Liver (tissue), 9 donors: ENCODE results near the gene RAB31. TPM values are rescaled to one million over a fixed set of nuclear protein-coding genes. Genes with fewer than 3 reads are reported as not detected.

ENCODE experiments used
- DNase-seq: peaks from one replicate; pipeline ENCODE4 v3.0.0-alpha.2; 2017; ENCODE audit warnings: low spot score
- H3K27ac ChIP-seq, 2 donors: one replicate each; pipeline ENCODE4 v1.7.0; 2013; ENCODE audit warnings: inconsistent platforms in 2 of 2, low read length in 2 of 2, control low read depth in 1 of 2, low read depth in 1 of 2, mild to moderate bottlenecking in 1 of 2
- H3K27me3 ChIP-seq, 4 donors: one replicate each; pipeline versions ENCODE4 v1.6.1 to v1.7.0; 2013; ENCODE audit warnings: low read length in 3 of 4, inconsistent platforms in 1 of 4, mild to moderate bottlenecking in 1 of 4, moderate library complexity in 1 of 4; ENCODE audit not compliant: control insufficient read depth in 4 of 4, insufficient read depth in 4 of 4
- H3K36me3 ChIP-seq, 4 donors: one replicate each; pipeline versions ENCODE4 v1.6.1 to v1.7.0; 2013; ENCODE audit warnings: low read length in 3 of 4, mild to moderate bottlenecking in 3 of 4, low read depth in 1 of 4, moderate library complexity in 1 of 4; ENCODE audit not compliant: control insufficient read depth in 4 of 4, insufficient read depth in 3 of 4
- H3K4me1 ChIP-seq, 4 donors: one replicate each; pipeline versions ENCODE4 v1.6.1 to v1.7.0; 2013; ENCODE audit warnings: low read length in 3 of 4, mild to moderate bottlenecking in 3 of 4, moderate library complexity in 1 of 4; ENCODE audit not compliant: control insufficient read depth in 4 of 4, insufficient read depth in 4 of 4
- H3K4me3 ChIP-seq, 3 donors: one replicate each; pipeline versions ENCODE4 v1.6.1 to v1.7.0; 2013; ENCODE audit warnings: low read length in 3 of 3, control low read depth in 1 of 3, low read depth in 1 of 3, mild to moderate bottlenecking in 1 of 3
- H3K9ac ChIP-seq, 2 donors: one replicate each; pipeline ENCODE4 v1.7.0; 2013; ENCODE audit warnings: low read length in 2 of 2, mild to moderate bottlenecking in 2 of 2, moderate library complexity in 2 of 2, control low read depth in 1 of 2, low read depth in 1 of 2
- H3K9me3 ChIP-seq, 4 donors: one replicate each; pipeline versions ENCODE4 v1.6.1 to v1.7.0; 2013; ENCODE audit warnings: low read length in 3 of 4; ENCODE audit not compliant: control insufficient read depth in 4 of 4
- CTCF ChIP-seq: fragments of 150-350 bp; IDR thresholded peaks from 2 replicates; pipeline ENCODE4 v1.5.1; 2017; ENCODE audit warnings: improper control_type of control experiment, low read depth, low read length; ENCODE audit not compliant: missing input control
- EGR1 ChIP-seq, 2 donors: IDR thresholded peaks; 2 replicates each; pipeline ENCODE4 v1.6.1; 2016 to 2018; ENCODE audit warnings: antibody characterized with exemption in 2 of 2, low read depth in 2 of 2
- FOXA1 ChIP-seq: IDR thresholded peaks from 2 replicates; pipeline ENCODE4 v1.6.1; 2016; ENCODE audit warnings: antibody characterized with exemption
- FOXA2 ChIP-seq: IDR thresholded peaks from 2 replicates; pipeline ENCODE4 v1.6.1; 2016; ENCODE audit warnings: antibody characterized with exemption
- GABPA ChIP-seq, 2 donors: IDR thresholded peaks in 1 of 2; conservative IDR thresholded peaks in 1 of 2; 2 replicates each; pipeline ENCODE4 v1.6.1; 2016; ENCODE audit warnings: antibody characterized with exemption in 2 of 2, mild to moderate bottlenecking in 1 of 2, moderate library complexity in 1 of 2
- HNF4A ChIP-seq, 2 donors: conservative IDR thresholded peaks; 2 replicates each; pipeline ENCODE4 v1.6.1; 2016; ENCODE audit warnings: antibody characterized with exemption in 2 of 2, mild to moderate bottlenecking in 2 of 2
- HNF4G ChIP-seq: IDR thresholded peaks from 2 replicates; pipeline ENCODE4 v1.6.1; 2016; ENCODE audit warnings: antibody characterized with exemption
- JUND ChIP-seq, 2 donors: IDR thresholded peaks; 2 replicates each; pipeline ENCODE4 v1.6.1; 2016; ENCODE audit warnings: antibody characterized with exemption in 2 of 2
- MAX ChIP-seq: IDR thresholded peaks from 2 replicates; pipeline ENCODE4 v1.6.1; 2016; ENCODE audit warnings: antibody characterized with exemption
- NR2F2 ChIP-seq: IDR thresholded peaks from 2 replicates; pipeline ENCODE4 v1.6.1; 2016; ENCODE audit warnings: antibody characterized with exemption
- RAD21 ChIP-seq, 2 donors: IDR thresholded peaks; 2 replicates each; pipeline ENCODE4 v1.6.1; 2016; ENCODE audit warnings: antibody characterized with exemption in 2 of 2, mild to moderate bottlenecking in 2 of 2
- REST ChIP-seq: IDR thresholded peaks from 2 replicates; pipeline ENCODE4 v1.6.1; 2016; ENCODE audit warnings: antibody characterized with exemption, mild to moderate bottlenecking
- RXRA ChIP-seq, 2 donors: IDR thresholded peaks; 2 replicates each; pipeline ENCODE4 v1.6.1; 2017 to 2018; ENCODE audit warnings: antibody characterized with exemption in 2 of 2, mild to moderate bottlenecking in 1 of 2
- SP1 ChIP-seq: IDR thresholded peaks from 2 replicates; pipeline ENCODE4 v1.6.1; 2018; ENCODE audit warnings: antibody characterized with exemption, mild to moderate bottlenecking
- TAF1 ChIP-seq: conservative IDR thresholded peaks from 2 replicates; pipeline ENCODE4 v1.6.1; 2016; ENCODE audit warnings: antibody characterized with exemption, mild to moderate bottlenecking
- YY1 ChIP-seq: IDR thresholded peaks from 2 replicates; pipeline ENCODE4 v1.6.1; 2016; ENCODE audit warnings: antibody characterized with exemption, mild to moderate bottlenecking
- ZBTB33 ChIP-seq: IDR thresholded peaks from 2 replicates; pipeline ENCODE4 v1.6.1; 2016; ENCODE audit warnings: antibody characterized with exemption
- WGBS: extraction: QIAGEN DNeasy Blood & Tissue Kit; methylation state at CpG from one replicate; pipeline ENCODE4 v1.1.7; 2013; 5-methylcytosine and 5-hydroxymethylcytosine counted together
- polyA plus RNA-seq, 2 donors: library from polyadenylated mRNA; stranded (reverse) in 1 of 2; unstranded in 1 of 2; fragments of 200-250 nt in 1 of 2; fragments of >200 nt in 1 of 2; fragmentation: Nextera tagmentation in 1 of 2; extraction: Ambion mirVana in 1 of 2; gene quantifications; one replicate each; pipeline versions ENCODE4 v1.2.1 to v1.2.3, GENCODE V29; 2013 to 2015
- total RNA-seq, 2 donors: library from RNA; depleted of rRNA; stranded (reverse); fragments of >200 nt; gene quantifications; one replicate each; pipeline ENCODE4 v1.2.3, GENCODE V29; 2014
- TF ChIP-seq, protein P1 (sequence below): IDR thresholded peaks from 2 replicates; pipeline ENCODE4 v1.6.1; 2016; ENCODE audit warnings: antibody characterized with exemption
- donor health status: healthy.
- donor health status: healthy.
- donor health status: healthy.
- donor health status: healthy.
- donor health status: healthy.

RAB31 gene
- total and polyA plus RNA-seq, 4 donors = 3.6 to 12.8 (median 9.7) TPM

- Histone ChIP-seq H3K4me3 (no peak overlapping the region), H3K4me1 (peaks cover 0 to 3% (median 0%) of the 10 kb centered on the region in 4 donors), H3K9ac (no peak overlapping the region), H3K27ac (peak overlapping the region in 1 of 2 donors; percentile 53), H3K36me3 (no peaks in the 10 kb centered on the region), H3K9me3 (no peaks in the 10 kb centered on the region), H3K27me3 (no peaks in the 10 kb centered on the region)
- TF ChIP-seq SP1 (no peak), MAX (no peak), EGR1 (IDR thresholded peaks at IDR 0.05; ENCODE audit: low read depth in 2 of 2) (no peak), FOXA2 (no peak), TAF1 (no peak), ZBTB33 (no peak), HNF4G (no peak), HNF4A (conservative IDR thresholded peaks at IDR 0.05) (no peak), RXRA (IDR thresholded peaks at IDR 0.05) (no peak), YY1 (no peak), RAD21 (IDR thresholded peaks at IDR 0.05) (no peak), NR2F2 (no peak), GABPA (IDR thresholded peaks at IDR 0.05 in 1 of 2, conservative IDR thresholded peaks at IDR 0.05 in 1 of 2) (no peak), CTCF (no peak), FOXA1 (no peak), JUND (IDR thresholded peaks at IDR 0.05) (no peak), REST (no peak)
- TF ChIP-seq, protein P1, sequence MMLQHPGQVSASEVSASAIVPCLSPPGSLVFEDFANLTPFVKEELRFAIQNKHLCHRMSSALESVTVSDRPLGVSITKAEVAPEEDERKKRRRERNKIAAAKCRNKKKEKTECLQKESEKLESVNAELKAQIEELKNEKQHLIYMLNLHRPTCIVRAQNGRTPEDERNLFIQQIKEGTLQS = no peak
- WGBS = 88% methylated on average over 3 of the region's 3 CpGs
- no peak for DNase-seq
Observed at GRCh38 chr18:9824474-9824832, 116.4 kb downstream of the RAB31 start.
